Astrocyte of the hippocampus (primary cell): ENCODE measurements around the gene NINL.
A peak's percentile ranks its signal among the peaks of the same experiment; 100 is the strongest.
"Not testable (repeated sequence)": the region's sequence is repeated elsewhere in the genome, so short reads cannot be mapped to it uniquely, and the experiment has no call there.

Experiments used
- DNase-seq: peaks from one replicate; pipeline ENCODE4 v3.0.0; 2011; ENCODE audit warnings: low read depth, low spot score

The NINL gene

GRCh38 chr20:25552977-25553376 lies 32.4 kb downstream of the NINL start:
- DNase-seq, result no peak

GRCh38 chr20:25551413-25552215 lies 33.7 kb downstream of the NINL start:
- no peak for DNase-seq

- DNase-seq, result not testable (repeated sequence)
These were observed 34.5 kb downstream of the NINL start for GRCh38 chr20:25550645-25551337.

GRCh38 chr20:25549843-25550477 lies 35.4 kb downstream of the NINL start:
- DNase-seq, result peak; percentile 48

- no peak for DNase-seq
These were observed 36.1 kb downstream of the NINL start for GRCh38 chr20:25549172-25549773.

GRCh38 chr20:25548613-25549086 lies 36.7 kb downstream of the NINL start:
- no peak for DNase-seq

GRCh38 chr20:25547999-25548398 lies 37.3 kb downstream of the NINL start:
- no peak for DNase-seq

GRCh38 chr20:25547063-25547462 lies 38.3 kb downstream of the NINL start:
- no peak for DNase-seq

GRCh38 chr20:25546048-25546447 lies 39.3 kb downstream of the NINL start:
- no peak for DNase-seq

- DNase-seq, result no peak
These were observed 40.2 kb downstream of the NINL start for GRCh38 chr20:25545171-25545570.

- no peak for DNase-seq
These were observed 40.6 kb downstream of the NINL start for GRCh38 chr20:25544734-25545133.

- peak; percentile 55 for DNase-seq
These were observed 41.0 kb downstream of the NINL start for GRCh38 chr20:25544311-25544710.

GRCh38 chr20:25543068-25543467 lies 42.3 kb downstream of the NINL start:
- DNase-seq, result peak; percentile 50

- DNase-seq, result no peak
These were observed 43.7 kb downstream of the NINL start for GRCh38 chr20:25541676-25542075.

- peak; percentile 56 for DNase-seq
These were observed 45.3 kb downstream of the NINL start for GRCh38 chr20:25539742-25540672.

GRCh38 chr20:25538838-25539665 lies 46.3 kb downstream of the NINL start:
- DNase-seq, result no peak

- no peak for DNase-seq
These were observed 47.4 kb downstream of the NINL start for GRCh38 chr20:25537890-25538289.

- no peak for DNase-seq
These were observed 49.6 kb downstream of the NINL start for GRCh38 chr20:25535762-25536161.

GRCh38 chr20:25534845-25535244 lies 50.5 kb downstream of the NINL start:
- DNase-seq, result no peak
